Endodermal cell (in vitro differentiated cells): ENCODE data around the gene ZFAND6. TPM values are rescaled to one million over a fixed set of nuclear protein-coding genes. Genes with fewer than 3 reads are reported as not detected.
"Not testable (repeated sequence)": the region's sequence is repeated elsewhere in the genome, so short reads cannot be mapped to it uniquely, and the experiment has no call there.

Experiments used
- DNase-seq: peaks from one replicate; pipeline ENCODE4 v3.0.0-alpha.2; 2017
- H3K27ac ChIP-seq: 2 replicates; pipeline ENCODE4 v1.5.1; 2013; ENCODE audit warnings: mild to moderate bottlenecking, low read depth, low read length, moderate library complexity
- H3K27me3 ChIP-seq: 2 replicates; pipeline ENCODE4 v1.6.1; 2013; ENCODE audit warnings: mild to moderate bottlenecking, low read length, moderate library complexity; ENCODE audit not compliant: insufficient read depth, control insufficient read depth, poor library complexity, severe bottlenecking
- H3K36me3 ChIP-seq: 2 replicates; pipeline ENCODE4 v1.7.0; 2013; ENCODE audit warnings: mild to moderate bottlenecking, low read length, moderate library complexity; ENCODE audit not compliant: control insufficient read depth, insufficient read depth
- H3K4me1 ChIP-seq: one replicate; pipeline ENCODE4 v1.7.0; 2013; ENCODE audit warnings: low read length; ENCODE audit not compliant: control insufficient read depth, insufficient read depth
- H3K4me3 ChIP-seq: 2 replicates; pipeline ENCODE4 v1.5.1; 2013; ENCODE audit warnings: mild to moderate bottlenecking, low read length, moderate library complexity
- H3K9ac ChIP-seq: 2 replicates; pipeline ENCODE4 v1.6.1; 2013; ENCODE audit warnings: mild to moderate bottlenecking, low read length, moderate library complexity; ENCODE audit not compliant: poor library complexity, severe bottlenecking; ENCODE audit errors: extremely low read depth
- H3K9me3 ChIP-seq: 2 replicates; pipeline ENCODE4 v1.6.1; 2013; ENCODE audit warnings: mild to moderate bottlenecking, low read length, moderate library complexity; ENCODE audit not compliant: control insufficient read depth
- H3K27ac Mint-ChIP-seq: 2 replicates; pipeline ENCODE4 v1.8.0; 2020; ENCODE audit warnings: mixed read lengths
- H3K27me3 Mint-ChIP-seq: 2 replicates; pipeline ENCODE4 v1.8.0; 2021; ENCODE audit warnings: mild to moderate bottlenecking, mixed read lengths; ENCODE audit not compliant: insufficient read depth
- H3K36me3 Mint-ChIP-seq: 2 replicates; pipeline ENCODE4 v1.8.0; 2020; ENCODE audit warnings: low read depth, mixed read lengths
- H3K4me1 Mint-ChIP-seq: 2 replicates; pipeline ENCODE4 v1.8.0; 2020; ENCODE audit warnings: mixed read lengths
- H3K4me3 Mint-ChIP-seq: 2 replicates; pipeline ENCODE4 v1.8.0; 2020; ENCODE audit warnings: mild to moderate bottlenecking, moderate library complexity, mixed read lengths
- H3K9me3 Mint-ChIP-seq: 2 replicates; pipeline ENCODE4 v1.8.0; 2020; ENCODE audit warnings: mild to moderate bottlenecking, mixed read lengths
- WGBS, 2 experiments: methylation state at CpG; one replicate each; pipeline versions ENCODE4 v1.1.5 to v1.1.7; 2013; ENCODE audit warnings: missing lambda C conversion rate in 2 of 2, mixed read lengths in 1 of 2; ENCODE audit not compliant: insufficient coverage in 1 of 2, insufficient read length in 1 of 2; 5-methylcytosine and 5-hydroxymethylcytosine counted together
- total RNA-seq, 2 donors: library from RNA; stranded (reverse); fragmentation: NEBNext Ultra II Directional in 1 of 2; extraction: Animal tissue kit (Norgen Biotek cat#: 25700) in 1 of 2; gene quantifications; 2 replicates in 1 of 2; 3 replicates in 1 of 2; pipeline ENCODE4 v1.2.1, GENCODE V29; 2021
- TF ChIP-seq, protein P1 (sequence below): fragments of 200-600 bp; sonication (generic); conservative IDR thresholded peaks from 2 replicates; pipeline ENCODE4 v1.5.0; 2021; ENCODE audit warnings: antibody characterized with exemption, mild to moderate bottlenecking

The ZFAND6 gene
- total RNA-seq, 2 donors from 2014 or later: 84.5 to 86.2 TPM

DNA sequence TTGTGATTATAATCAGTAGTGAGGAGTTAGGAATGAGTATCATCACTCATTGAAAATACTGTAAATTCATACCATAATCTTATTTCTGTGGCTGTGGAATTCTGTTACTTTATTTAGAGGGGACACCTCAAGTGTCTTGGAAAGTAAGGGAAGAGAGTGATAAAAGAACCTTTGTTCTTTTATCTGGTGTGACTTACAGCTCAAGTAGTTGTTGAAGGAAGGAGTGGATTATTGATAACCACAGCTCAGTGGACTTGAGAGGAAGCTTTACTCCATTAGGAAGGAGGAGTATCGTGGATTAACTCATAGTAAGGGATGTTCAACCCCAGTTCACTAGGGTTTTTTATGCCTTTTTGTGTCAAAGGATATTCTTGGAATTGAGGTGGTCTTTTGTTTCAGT lies 61.2 kb downstream of the ZFAND6 start:
- H3K4me3 ChIP-seq: no peak overlapping the region
- Mint-ChIP-seq H3K27ac (no peak overlapping the region), H3K4me1 (peaks cover 20% of the 10 kb centered on the region), H3K27me3 (no peaks in the 10 kb centered on the region), H3K4me3 (no peak overlapping the region), H3K36me3 (peaks cover 26% of the 10 kb centered on the region), H3K9me3 (no peaks in the 10 kb centered on the region)
- TF ChIP-seq, protein P1, sequence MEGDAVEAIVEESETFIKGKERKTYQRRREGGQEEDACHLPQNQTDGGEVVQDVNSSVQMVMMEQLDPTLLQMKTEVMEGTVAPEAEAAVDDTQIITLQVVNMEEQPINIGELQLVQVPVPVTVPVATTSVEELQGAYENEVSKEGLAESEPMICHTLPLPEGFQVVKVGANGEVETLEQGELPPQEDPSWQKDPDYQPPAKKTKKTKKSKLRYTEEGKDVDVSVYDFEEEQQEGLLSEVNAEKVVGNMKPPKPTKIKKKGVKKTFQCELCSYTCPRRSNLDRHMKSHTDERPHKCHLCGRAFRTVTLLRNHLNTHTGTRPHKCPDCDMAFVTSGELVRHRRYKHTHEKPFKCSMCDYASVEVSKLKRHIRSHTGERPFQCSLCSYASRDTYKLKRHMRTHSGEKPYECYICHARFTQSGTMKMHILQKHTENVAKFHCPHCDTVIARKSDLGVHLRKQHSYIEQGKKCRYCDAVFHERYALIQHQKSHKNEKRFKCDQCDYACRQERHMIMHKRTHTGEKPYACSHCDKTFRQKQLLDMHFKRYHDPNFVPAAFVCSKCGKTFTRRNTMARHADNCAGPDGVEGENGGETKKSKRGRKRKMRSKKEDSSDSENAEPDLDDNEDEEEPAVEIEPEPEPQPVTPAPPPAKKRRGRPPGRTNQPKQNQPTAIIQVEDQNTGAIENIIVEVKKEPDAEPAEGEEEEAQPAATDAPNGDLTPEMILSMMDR: no peak
- no peak overlapping the region for H3K9ac ChIP-seq
- peaks cover 5% of the 10 kb centered on the region for H3K4me1 ChIP-seq
- H3K9me3 ChIP-seq: no peaks in the 10 kb centered on the region
- no peak for DNase-seq
- no peak overlapping the region for H3K27ac ChIP-seq
- peaks cover 38% of the 10 kb centered on the region for H3K36me3 ChIP-seq
- 66 to 100% methylated on average over 1 of the region's 1 CpG for WGBS, 2 experiments
- no peaks in the 10 kb centered on the region for H3K27me3 ChIP-seq

DNA sequence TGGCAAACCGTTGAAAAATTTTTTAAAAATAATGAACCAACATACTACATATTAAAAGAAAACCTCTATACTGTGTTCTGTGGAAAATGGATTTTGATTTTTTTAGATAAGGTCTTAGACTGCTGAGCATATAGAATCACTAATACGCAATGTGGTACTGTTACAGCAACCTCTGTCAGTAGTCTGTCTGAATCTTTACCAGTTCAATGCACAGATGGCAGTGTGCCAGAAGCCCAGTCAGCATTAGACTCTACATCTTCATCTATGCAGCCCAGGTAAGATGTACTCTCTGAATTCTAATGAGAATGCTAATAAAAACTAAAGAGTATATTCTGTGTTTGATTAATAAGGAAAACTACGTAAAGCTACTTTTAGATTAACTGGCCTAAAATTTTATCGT lies 62.1 kb downstream of the ZFAND6 start:
- TF ChIP-seq, protein P1: no peak
- Mint-ChIP-seq H3K9me3 (no peaks in the 10 kb centered on the region), H3K27ac (no peak overlapping the region), H3K4me1 (peaks cover 20% of the 10 kb centered on the region), H3K4me3 (no peak overlapping the region), H3K27me3 (no peaks in the 10 kb centered on the region), H3K36me3 (peaks cover 35% of the 10 kb centered on the region)
- Histone ChIP-seq H3K4me1 (peaks cover 5% of the 10 kb centered on the region), H3K27me3 (no peaks in the 10 kb centered on the region), H3K9me3 (no peaks in the 10 kb centered on the region), H3K9ac (no peak overlapping the region), H3K36me3 (peaks cover 47% of the 10 kb centered on the region), H3K4me3 (no peak overlapping the region), H3K27ac (no peak overlapping the region)
- 97% methylated on average over 3 of the region's 4 CpGs for WGBS, 2 experiments
- DNase-seq: no peak

DNA sequence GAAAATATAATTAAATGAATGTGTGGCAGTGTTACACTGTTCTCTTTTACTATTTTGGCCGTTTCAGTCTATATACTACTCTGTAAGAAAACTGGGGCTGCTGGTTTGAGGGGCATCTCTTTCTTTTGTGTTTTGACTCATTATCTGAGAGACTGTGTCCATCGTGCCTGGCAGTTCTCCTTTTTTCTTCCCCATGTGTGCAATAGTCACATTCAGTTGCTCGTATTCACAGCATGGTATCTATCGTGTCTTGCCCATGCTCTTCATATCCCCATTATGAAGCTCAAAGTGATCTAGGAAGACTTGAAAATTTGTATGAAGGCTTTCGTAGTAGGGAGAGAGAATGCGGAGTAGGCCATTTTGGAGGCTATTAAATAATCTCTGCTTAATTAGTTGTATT lies 63.6 kb downstream of the ZFAND6 start:
- Histone ChIP-seq H3K27me3 (no peaks in the 10 kb centered on the region), H3K9me3 (no peaks in the 10 kb centered on the region), H3K4me3 (no peak overlapping the region), H3K27ac (no peak overlapping the region), H3K9ac (no peak overlapping the region), H3K36me3 (peaks cover 61% of the 10 kb centered on the region), H3K4me1 (peaks cover 5% of the 10 kb centered on the region)
- no peak overlapping the region for H3K4me3 Mint-ChIP-seq
- WGBS, 2 experiments: 95 to 100% methylated on average over 4 to 6 of the region's 6 CpGs
- H3K27me3 Mint-ChIP-seq: no peaks in the 10 kb centered on the region
- no peak for DNase-seq
- TF ChIP-seq, protein P1: no peak
- H3K36me3 Mint-ChIP-seq: peaks cover 46% of the 10 kb centered on the region
- H3K9me3 Mint-ChIP-seq: no peaks in the 10 kb centered on the region
- no peak overlapping the region for H3K27ac Mint-ChIP-seq
- H3K4me1 Mint-ChIP-seq: peaks cover 20% of the 10 kb centered on the region

DNA sequence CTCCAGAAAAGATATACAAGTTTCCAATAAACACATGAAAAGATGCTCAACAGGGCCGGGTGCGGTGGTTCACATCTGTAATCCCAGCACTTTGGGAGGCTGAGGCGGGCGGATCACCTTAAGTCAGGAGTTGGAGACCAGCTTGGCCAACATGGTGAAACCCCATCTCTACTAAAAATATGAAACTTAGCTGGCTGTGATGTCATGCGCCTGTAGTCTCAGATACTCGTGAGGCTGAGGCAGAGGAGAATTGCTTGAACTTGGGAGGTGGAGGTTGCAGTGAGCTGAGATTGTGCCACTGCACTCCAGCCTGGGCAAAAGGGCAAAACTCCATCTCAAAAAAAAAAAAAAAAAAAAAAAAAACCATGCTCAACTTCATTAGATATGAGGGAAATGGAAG lies 67.8 kb downstream of the ZFAND6 start:
- peaks cover 65% of the 10 kb centered on the region for H3K36me3 Mint-ChIP-seq
- not testable (repeated sequence) for H3K27ac ChIP-seq, DNase-seq, H3K9ac ChIP-seq, H3K4me3 Mint-ChIP-seq, H3K4me1 ChIP-seq, H3K9me3 Mint-ChIP-seq, H3K4me1 Mint-ChIP-seq, H3K4me3 ChIP-seq, H3K27ac Mint-ChIP-seq, H3K27me3 ChIP-seq, H3K27me3 Mint-ChIP-seq
- H3K9me3 ChIP-seq: peaks cover 11% of the 10 kb centered on the region
- peaks cover 85% of the 10 kb centered on the region for H3K36me3 ChIP-seq
- 94 to 95% methylated on average over 4 to 6 of the region's 6 CpGs for WGBS, 2 experiments
